Muscle of back (tissue), 13 donors: ENCODE results near the gene IGSF3. TPM values are rescaled to one million over a fixed set of nuclear protein-coding genes. Genes with fewer than 3 reads are reported as not detected.
A peak's percentile ranks its signal among the peaks of the same experiment; 100 is the strongest.

Experiments used
- DNase-seq, 3 donors: peaks; one replicate each; pipeline versions ENCODE4 v3.0.0 to v3.0.0-alpha.2; 2013
- long read RNA-seq, 9 donors: transcript quantifications; one replicate each; lab custom pipeline, GENCODE V29; 2026
- polyA plus RNA-seq, 10 donors: library from polyadenylated mRNA; unstranded; fragments of 120-200 nt; gene quantifications; one replicate each; pipeline ENCODE4 v1.2.1, GENCODE V29; 2013; ENCODE audit not compliant: insufficient read length in 10 of 10

The IGSF3 gene
- polyA plus RNA-seq: 10 to 100 TPM; 15.4 to 52.1 (median 29.9) TPM
- long read RNA-seq, donor 1: 0 reads
- long read RNA-seq, donor 2: 0 reads
- long read RNA-seq, donor 3: 0 reads
- long read RNA-seq, donor 4: 0 reads
- long read RNA-seq, donor 5, full-length matches to known transcripts: 1 of 7 reads
- long read RNA-seq, donor 5, partial matches to known transcripts: 6 of 7 reads
- long read RNA-seq, donor 5, other reads (novel, unspliced or antisense): 0 of 7 reads
- long read RNA-seq, donor 6, partial matches to known transcripts: 14 of 14 reads
- long read RNA-seq, donor 6, other reads (novel, unspliced or antisense): 0 of 14 reads
- long read RNA-seq, donor 7, partial matches to known transcripts: 14 of 14 reads
- long read RNA-seq, donor 7, other reads (novel, unspliced or antisense): 0 of 14 reads
- long read RNA-seq, donor 8: 0 reads
- long read RNA-seq, donor 9, full-length matches to known transcripts: 1 of 1 reads
- long read RNA-seq, donor 9, partial matches to known transcripts: 0 of 1 reads
- long read RNA-seq, donor 9, other reads (novel, unspliced or antisense): 0 of 1 reads

- DNase-seq: peak; percentile 63 to 94 (median 81)
Observed at GRCh38 chr1:116667575-116668105, at the start of gene IGSF3. TSS of gene IGSF3 (minus strand) at chr1:116667733. CDS start at chr1:116666326, 1,407 bp downstream.

DNA sequence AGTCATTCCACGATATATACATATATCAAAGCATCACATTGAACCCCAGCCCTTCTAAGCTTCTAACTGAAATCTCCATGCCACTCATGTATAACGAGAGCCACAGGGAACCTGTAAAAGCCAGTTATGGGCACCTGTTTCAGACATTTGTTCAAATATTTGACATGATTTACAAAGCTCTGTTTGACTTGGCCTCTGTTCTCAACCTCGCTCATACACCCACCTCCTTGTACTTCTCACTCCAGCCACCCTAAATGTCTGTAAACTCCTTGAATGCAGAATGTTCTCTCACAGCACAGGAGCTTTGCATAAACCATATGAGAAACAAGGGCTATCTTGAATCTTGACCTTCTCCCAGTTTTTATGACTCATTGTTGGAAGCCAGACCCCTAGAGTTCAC is 49.8 kb upstream of the IGSF3 start:
- DNase-seq: no peak

- DNase-seq: no peak
Observed at GRCh38 chr1:116716391-116716790, 48.9 kb upstream of the IGSF3 start.

DNA sequence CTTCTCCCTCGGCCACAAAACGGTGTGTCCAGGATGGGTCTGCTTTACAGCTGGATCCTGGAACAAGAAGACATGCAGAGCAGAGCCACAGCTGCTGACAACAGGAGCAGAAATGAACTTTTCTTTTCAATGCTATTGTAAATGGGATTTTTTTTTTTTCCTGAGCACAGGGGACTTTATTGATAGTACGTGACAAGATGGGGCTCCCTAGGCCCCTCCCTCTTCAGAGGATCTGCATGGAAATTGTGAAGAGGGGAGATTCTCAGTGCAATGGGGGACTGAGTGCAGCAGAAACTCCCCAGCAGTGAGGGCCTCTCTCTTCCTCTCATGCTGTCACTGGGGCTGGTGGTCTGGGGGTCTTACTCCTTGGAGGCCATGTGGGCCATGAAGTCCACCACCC is 45.9 kb upstream of the IGSF3 start:
- no peak for DNase-seq

GRCh38 chr1:116712510-116712909 is 45.0 kb upstream of the IGSF3 start:
- DNase-seq: no peak

DNA sequence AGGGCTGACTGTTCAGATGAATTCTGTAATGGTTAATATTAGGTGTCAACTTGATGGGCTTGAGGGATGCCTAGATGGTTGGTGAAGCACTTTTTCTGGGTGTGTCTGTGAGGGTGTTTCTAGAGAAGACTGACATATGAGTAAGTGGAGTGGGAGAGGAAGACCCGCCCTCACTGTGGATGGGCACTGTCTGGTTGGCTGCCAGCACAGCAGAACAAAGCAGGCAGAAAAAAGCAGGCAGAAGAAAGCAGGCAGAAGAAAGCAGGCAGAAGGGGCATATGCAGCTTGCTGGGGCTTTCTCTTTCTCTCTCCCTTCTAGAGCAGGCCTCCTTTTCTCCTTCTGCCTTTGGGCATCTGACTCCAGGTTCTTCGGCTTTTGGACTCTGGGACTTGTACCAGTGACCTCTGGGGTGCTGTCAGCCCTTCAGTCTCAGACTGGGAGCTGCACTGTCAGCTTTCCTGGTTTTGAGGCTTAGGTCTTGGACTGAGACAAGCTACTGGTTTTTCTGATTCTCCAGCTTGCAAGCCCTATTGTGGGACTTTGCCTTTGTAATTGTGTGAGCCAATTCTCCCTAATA is 43.8 kb upstream of the IGSF3 start:
- no peak for DNase-seq

- no peak for DNase-seq
Observed at GRCh38 chr1:116710420-116711262, 43.1 kb upstream of the IGSF3 start.

- DNase-seq: no peak
Observed at GRCh38 chr1:116709666-116710167, 42.2 kb upstream of the IGSF3 start.

DNA sequence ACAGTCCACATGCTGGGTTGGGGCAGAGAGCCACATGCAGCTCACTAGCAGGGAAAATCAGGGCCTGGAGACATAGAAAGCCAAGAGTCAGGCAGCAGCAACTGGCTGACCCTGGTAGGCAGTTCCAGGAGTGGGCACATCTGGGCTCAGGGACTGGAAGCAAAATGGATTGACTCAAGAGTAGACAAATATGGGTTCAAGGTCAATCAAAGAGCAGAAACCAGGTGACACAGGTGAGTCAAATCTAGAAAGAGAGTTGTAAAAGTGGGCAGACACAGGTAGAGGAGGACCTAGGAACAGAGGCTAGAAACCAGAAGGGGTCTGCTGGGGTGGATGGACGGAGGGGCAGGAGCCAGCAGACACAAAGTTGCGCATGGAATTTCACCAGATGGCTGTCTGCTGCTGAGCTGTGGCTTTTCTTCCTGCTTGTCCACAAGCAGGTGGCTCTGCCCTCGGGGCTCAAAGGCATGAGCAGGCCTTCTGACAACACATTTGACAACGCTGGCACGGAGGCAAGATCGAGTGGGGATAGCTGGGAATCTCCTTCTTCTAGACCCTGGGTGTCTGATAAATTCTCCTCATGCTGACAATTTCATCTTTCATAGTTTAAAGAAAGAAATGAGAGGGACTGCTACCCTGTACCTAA is 40.8 kb upstream of the IGSF3 start:
- DNase-seq: no peak

GRCh38 chr1:116706841-116707240 is 39.3 kb upstream of the IGSF3 start:
- DNase-seq: peak in 1 of 3 donors; percentile 52

GRCh38 chr1:116706123-116706522 is 38.6 kb upstream of the IGSF3 start:
- no peak for DNase-seq

GRCh38 chr1:116704278-116704677 is 36.7 kb upstream of the IGSF3 start:
- peak in 1 of 3 donors; percentile 52 for DNase-seq

DNA sequence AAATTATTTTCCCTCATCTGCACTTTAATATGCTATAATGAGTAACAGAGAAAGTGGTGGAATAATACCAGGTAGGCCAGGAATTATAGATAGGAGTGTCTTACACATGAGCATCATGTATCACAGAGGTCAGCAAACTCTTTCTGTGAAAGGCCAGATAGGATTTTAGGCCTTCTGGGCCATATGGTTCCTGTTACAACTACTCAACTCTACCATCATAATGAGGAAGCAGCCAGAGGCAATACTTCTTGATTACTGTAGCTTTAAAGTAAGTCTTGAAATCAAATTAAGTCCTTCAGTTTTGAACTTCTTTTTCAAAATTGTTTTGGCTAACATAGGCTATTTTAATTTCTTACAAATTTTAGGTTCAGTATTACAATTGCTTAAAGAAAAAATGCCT is 32.1 kb upstream of the IGSF3 start:
- no peak for DNase-seq

GRCh38 chr1:116698244-116698595 is 30.7 kb upstream of the IGSF3 start:
- DNase-seq: no peak

GRCh38 chr1:116697548-116698243 is 30.2 kb upstream of the IGSF3 start:
- no peak for DNase-seq

DNA sequence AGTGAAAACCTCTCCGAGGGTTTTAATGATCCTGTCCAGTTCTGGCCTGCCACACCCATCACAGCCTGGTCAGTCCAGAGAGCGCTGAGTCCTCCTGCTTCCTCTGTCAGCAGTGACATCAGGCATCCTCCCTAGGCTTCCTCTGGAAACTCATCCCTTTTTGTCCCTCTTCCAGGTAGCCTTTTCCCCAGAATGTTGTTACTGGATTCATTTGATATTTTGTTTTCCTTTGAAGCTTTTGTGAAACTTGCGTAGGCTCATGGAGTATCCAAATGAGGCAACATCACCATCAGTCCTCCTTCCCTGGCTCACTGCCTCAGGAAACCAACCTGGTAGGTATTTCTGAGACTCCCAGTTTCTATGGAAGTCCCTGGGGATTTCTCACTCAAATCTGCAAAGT is 27.0 kb upstream of the IGSF3 start:
- peak in 1 of 3 donors; percentile 63 for DNase-seq

DNA sequence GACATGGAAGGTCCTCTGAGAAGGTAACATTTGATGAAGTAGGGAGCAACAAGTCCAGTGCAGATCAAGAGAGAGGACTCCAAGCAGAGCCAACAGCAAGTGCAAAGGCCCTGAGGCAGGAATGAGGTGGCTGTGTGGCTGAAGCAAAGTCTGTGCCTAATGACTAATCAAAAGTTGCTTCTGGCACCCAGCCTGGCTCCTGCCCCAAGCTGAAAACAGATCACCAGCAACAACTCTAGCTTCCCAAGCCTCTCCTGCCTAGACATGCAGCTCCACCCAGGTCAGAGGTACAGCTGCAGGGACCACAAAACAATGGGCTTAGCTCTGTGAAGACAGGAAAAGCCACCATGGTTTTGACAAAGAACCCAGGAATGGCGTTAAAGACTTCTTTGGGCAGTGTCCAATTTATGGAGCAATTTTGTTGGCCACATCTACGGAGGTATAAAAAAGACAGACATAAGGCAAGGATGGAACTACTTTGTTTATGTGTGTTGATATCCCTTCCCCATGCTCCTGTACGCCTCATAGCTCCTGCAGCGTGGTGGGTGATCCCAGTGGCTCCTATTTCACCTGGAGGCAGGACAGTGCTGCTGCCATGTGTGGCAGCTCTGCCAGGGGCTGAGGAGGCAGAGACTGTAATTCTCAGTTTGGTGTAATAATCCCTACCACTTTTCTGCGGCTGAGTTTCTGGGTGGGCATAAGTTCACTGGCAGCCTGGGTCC is 26.4 kb upstream of the IGSF3 start:
- DNase-seq: no peak

DNA sequence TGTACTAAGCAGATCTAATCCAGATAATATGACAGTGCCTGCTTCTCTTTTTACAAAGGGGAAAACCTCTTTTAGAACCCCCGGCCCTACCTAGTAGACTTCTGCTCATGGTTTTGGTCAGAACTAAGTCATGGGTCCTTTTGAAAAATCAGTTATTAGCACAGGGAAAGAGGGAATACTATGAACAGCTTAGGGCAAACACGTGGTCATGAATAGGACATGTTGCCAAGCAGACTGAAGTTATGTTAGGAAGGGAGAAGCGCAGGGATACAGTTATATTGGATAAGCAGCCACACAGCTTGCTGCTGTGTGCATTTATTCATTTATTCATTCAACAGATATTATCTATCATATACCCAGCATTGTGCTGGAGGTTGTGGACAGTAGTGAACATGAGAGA is 25.3 kb upstream of the IGSF3 start:
- peak in 2 of 3 donors; percentile 57 to 81 for DNase-seq

- peak; percentile 61 to 90 (median 80) for DNase-seq
Observed at GRCh38 chr1:116690849-116691406, 23.4 kb upstream of the IGSF3 start.
